Smooth muscle cell of the brain vasculature (primary cell): ENCODE results near the gene CNN1.

Source experiments
- DNase-seq: peaks from one replicate; pipeline ENCODE4 v3.0.0-alpha.2; 2012; ENCODE audit warnings: low read depth, low spot score

The CNN1 gene

DNA sequence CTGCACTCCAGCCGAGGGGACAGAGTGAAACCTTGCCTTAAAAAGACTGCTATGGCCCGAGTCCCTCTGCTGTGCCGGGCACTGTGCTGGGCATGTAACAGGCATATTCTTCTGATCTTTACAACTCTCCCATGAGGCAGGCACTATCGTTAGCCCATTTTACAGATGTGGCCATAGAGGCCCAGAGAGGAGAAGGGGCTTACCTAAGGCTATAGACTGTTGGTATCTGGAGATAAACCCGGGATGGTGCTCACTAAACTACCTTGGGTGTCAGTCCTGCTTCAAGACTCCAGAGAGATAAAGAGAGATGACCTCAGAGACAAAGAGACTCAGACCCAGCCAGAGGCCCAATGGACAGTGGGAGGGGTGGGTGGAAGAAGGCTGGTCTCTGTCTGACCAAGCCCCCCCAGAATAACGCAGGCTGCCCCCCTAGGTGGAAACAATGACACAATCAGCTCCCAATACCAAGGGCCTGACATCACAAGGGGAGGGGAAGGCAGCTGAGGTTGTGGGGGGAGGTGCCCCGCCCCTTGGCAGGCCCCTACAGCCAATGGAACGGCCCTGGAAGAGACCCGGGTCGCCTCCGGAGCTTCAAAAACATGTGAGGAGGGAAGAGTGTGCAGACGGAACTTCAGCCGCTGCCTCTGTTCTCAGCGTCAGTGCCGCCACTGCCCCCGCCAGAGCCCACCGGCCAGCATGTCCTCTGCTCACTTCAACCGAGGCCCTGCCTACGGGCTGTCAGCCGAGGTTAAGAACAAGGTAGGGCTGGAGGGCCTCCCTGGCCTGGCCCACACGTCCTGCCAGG is at the start of gene CNN1:
CNN1 (plus strand) TSS at position 620 of the 805 bp plus-strand sequence; CDS start at position 697, 77 bp downstream.
- DNase-seq, result no peak

- no peak for DNase-seq
Measured at GRCh38 chr19:11489378-11489777, 49.3 kb upstream of the CNN1 start.

DNA sequence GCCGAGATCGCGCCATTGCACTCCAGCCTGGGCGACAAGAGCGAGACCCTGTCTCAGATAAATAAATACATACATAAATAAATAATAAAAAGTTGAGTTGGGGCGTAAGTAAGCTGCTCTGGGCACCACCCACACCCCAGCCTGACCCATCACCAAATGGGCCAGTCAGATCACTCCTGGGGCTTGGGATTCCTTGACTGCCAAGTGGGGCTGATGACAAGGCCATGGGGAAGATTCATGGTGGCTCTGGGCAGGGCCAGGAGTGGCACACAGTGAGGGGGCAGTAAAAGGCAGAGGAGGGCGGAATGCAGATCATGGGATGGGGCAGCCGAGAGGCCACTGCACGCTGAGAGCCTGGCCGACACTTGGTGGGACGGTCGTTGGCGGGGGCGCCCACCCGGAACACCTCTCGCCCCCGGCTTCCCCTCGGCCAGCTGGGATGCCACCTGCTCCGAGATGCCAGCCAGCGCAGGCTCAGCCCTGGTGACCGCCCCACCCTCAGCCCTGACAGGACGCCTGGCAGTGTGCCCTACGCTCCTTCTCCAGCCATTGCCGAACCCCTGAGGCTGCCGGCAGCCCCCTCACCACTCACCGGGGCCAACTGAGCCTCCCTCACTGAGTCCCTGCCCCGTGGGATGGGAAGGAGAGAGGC is 43.9 kb upstream of the CNN1 start:
- no peak for DNase-seq

DNA sequence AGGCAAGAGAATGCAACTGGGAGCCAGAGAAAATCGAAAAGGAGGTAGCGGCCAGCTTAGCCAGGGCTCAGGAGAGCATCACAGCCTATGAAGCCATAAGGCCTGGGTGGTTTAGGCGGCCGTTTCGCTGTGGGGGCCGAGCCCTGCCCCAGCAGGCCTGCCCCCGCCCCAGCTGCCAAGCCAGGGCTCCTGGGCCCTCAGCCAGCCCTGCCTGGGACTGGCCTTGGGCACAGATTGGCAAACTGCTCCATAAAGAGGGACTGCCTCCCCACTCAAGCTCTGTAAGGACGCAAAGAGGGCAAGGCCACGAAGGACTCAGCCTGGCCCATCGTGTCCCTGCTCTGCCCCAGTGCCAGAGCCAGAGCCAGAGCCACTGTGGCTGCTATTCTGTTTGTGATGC is 43.2 kb upstream of the CNN1 start:
- DNase-seq, result no peak

- no peak for DNase-seq
Measured at GRCh38 chr19:11495885-11496284, 42.8 kb upstream of the CNN1 start.

GRCh38 chr19:11496391-11497163 is 42.1 kb upstream of the CNN1 start:
- peak; percentile 35 for DNase-seq

GRCh38 chr19:11499220-11499726 is 39.4 kb upstream of the CNN1 start:
- no peak for DNase-seq

GRCh38 chr19:11499890-11500420 is 38.7 kb upstream of the CNN1 start:
- DNase-seq, result no peak

DNA sequence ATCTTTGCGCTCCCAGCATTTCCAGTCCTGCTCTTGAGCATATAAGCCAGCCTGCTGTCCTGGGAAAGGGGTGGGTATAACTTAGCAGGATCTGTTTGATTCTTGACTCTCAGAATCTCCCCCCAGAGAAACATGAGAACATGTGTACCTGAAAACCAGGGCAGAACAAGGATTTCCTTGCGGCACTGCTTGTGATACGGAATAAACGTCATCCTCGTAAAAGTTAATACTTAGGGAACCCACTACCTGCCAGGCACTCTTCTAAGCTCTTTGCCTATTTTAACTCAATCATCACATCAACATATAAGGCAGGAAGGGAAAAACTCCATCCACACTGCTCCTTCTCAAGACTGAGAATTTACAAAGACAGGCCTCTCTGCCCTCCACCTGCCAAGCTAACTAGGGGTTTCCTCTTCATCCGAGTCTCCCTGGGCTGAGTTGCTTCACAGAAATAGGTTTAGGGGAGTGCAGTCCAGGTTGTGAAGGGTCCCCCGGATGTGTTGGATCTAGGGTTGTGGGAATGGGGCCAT is 34.1 kb upstream of the CNN1 start:
- DNase-seq, result no peak

DNA sequence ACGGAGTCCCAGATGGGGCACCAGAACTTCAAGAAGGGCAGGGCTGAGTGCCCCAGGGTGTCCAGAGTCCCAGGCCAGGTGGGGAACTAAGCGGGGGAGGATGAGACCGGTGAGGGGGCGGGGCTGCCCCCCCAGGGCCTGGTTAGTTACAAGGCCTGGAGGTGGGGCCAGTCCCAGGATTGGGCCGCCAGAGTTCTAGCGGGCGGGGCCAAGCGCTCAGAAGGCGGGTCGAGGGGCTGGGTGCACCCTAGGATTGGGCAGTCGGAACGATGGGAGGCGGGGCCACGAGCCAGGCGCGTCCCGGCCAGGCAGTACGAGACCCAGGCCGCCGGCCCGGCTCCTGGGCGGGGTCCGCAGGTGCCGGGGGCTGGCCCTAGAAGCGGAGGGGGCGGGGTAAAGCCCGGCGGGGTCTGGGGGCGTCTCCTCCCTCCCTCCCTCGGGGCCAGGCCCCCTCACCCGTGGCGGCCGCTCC is 33.6 kb upstream of the CNN1 start:
- DNase-seq, result peak; percentile 84

- peak; percentile 86 for DNase-seq
Measured at GRCh38 chr19:11505504-11506100, 33.0 kb upstream of the CNN1 start, which contains the start of gene ZNF653. Gene ZNF653, minus strand, starts transcription at chr19:11505839. Its CDS starts 53 bp downstream, at chr19:11505786.

- DNase-seq, result peak; percentile 10
Measured at GRCh38 chr19:11506101-11506555, 32.5 kb upstream of the CNN1 start.

- DNase-seq, result no peak
Measured at GRCh38 chr19:11506967-11507366, 31.7 kb upstream of the CNN1 start.

GRCh38 chr19:11507370-11508078 is 31.1 kb upstream of the CNN1 start:
- no peak for DNase-seq

- DNase-seq, result no peak
Measured at GRCh38 chr19:11510444-11510843, 28.2 kb upstream of the CNN1 start.

- DNase-seq, result no peak
Measured at GRCh38 chr19:11513946-11514345, 24.7 kb upstream of the CNN1 start.

DNA sequence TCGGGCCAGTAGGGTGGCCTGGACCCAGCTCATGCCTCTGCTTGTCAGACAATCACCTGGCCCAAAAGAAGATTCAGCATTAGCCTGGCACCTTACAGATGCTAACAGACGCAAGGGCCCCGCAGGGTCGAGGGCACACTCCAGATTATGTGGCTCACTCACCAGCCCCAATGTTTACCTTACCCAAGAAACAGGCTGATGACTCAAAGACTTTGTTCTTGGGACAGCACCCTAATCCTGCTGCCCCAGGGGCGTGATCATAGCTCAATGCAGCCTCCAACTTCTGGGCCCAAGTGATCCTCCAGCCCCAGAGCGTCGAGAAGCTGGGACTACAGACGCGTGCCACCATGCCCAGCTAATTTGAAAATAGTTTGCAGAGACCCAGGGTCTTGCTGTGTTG is 19.5 kb upstream of the CNN1 start:
- DNase-seq, result no peak

DNA sequence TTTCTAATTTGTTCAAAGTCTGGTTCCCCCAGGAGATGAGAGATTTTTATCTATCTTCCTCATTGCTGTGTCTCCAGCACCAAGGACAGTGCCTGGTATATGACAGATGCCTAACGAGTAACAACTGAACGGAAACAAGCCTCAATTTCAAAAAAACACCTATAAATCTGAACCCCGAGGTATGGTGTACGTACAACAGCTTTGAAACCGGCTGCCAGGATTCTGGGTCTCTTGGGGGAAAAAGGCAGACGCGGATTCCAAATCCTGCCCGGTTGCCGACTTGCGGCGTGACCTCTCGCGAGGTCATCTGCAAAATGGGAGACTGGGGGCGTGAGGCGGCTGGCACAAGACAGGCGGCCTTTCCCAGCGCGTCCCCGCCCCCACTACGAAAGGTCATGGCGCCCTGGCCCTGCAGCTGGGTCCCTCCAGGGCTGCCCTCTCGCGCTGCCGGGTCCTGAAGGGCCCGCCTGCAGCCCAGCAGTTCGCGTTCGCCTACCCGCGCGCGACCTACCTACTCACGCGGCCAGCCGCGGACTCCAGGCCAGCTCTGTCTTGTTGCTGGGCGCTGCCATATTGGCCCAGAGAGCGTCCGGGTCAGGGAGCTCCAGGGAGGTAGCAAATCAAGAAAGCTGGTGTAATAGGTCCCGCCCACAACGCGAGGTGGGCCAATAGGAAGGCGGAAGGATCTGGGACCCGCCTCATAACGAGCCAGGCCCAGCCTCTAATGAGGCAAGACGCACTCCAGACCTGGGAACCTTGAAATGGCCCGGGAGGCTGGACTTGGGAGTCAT is 9.9 kb upstream of the CNN1 start, which contains the start of gene ECSIT:
ECSIT (minus strand) TSS at position 584 of the 791 bp plus-strand sequence. CDS start 9,964 bp downstream, outside the sequence.
- DNase-seq, result peak; percentile 96

GRCh38 chr19:11530432-11530831 is 8.2 kb upstream of the CNN1 start:
- no peak for DNase-seq
